A549 (cell line): ENCODE measurements around the gene DOK7.

Source experiments
- EP300 ChIP-seq, 2 experiments: fragments of >200 bp; sonication (Bioruptor Twin); formaldehyde crosslinking; IDR thresholded peaks; 2 replicates in 1 of 2; 3 replicates in 1 of 2; pipeline ENCODE4 v1.6.1; 2016 to 2017
- HDAC2 ChIP-seq: fragments of 200-600 bp; sonication (generic); IDR thresholded peaks from 2 replicates; pipeline ENCODE4 v1.6.1; 2016
- JUN ChIP-seq, 2 experiments: fragments of >200 bp; sonication (Bioruptor Twin); formaldehyde crosslinking; IDR thresholded peaks; 2 replicates in 1 of 2; 3 replicates in 1 of 2; pipeline ENCODE4 v1.6.1; 2016 to 2017
- KDM5A ChIP-seq: fragments of 200-600 bp; sonication (generic); IDR thresholded peaks from 2 replicates; pipeline ENCODE4 v1.6.1; 2016; ENCODE audit warnings: antibody characterized with exemption, mild to moderate bottlenecking
- MYC ChIP-seq: IDR thresholded peaks from 2 replicates; pipeline ENCODE4 v1.6.1; 2012; ENCODE audit warnings: mild to moderate bottlenecking, inconsistent platforms, low read length, improper control_type of control experiment, borderline replicate concordance
- NFE2L2 ChIP-seq: fragments of 150-350 bp; conservative IDR thresholded peaks from 2 replicates; pipeline ENCODE4 v1.6.1; 2014; ENCODE audit warnings: low read length
- POLR2A ChIP-seq: IDR thresholded peaks from 2 replicates; pipeline ENCODE4 v1.6.1; 2012; ENCODE audit warnings: mild to moderate bottlenecking, low read length
- RAD21 ChIP-seq, 2 experiments: fragments of >200 bp in 1 of 2; sonication (Bioruptor Twin) in 1 of 2; formaldehyde crosslinking in 1 of 2; IDR thresholded peaks in 1 of 2; conservative IDR thresholded peaks in 1 of 2; 2 replicates in 1 of 2; 3 replicates in 1 of 2; pipeline ENCODE4 v1.6.1; 2012 to 2018; ENCODE audit warnings: inconsistent platforms in 1 of 2
- TF ChIP-seq, protein P1 (sequence below): fragments of >200 bp; sonication (Bioruptor Twin); formaldehyde crosslinking; IDR thresholded peaks from 3 replicates; pipeline ENCODE4 v1.5.1; 2016
- TF ChIP-seq, protein P2 (sequence below): IDR thresholded peaks from 2 replicates; pipeline ENCODE4 v1.6.1; 2012
- TF ChIP-seq, protein P3 (sequence below): IDR thresholded peaks from 2 replicates; pipeline ENCODE4 v1.6.1; 2012; ENCODE audit warnings: low read depth, borderline replicate concordance
- TF ChIP-seq, protein P4 (sequence below): fragments of 450-650 bp; IDR thresholded peaks from 2 replicates; pipeline ENCODE4 v1.6.1; 2014; ENCODE audit warnings: antibody characterized with exemption
- TF ChIP-seq, protein P5 (sequence below): IDR thresholded peaks from 2 replicates; pipeline ENCODE4 v1.6.1; 2012
- TF ChIP-seq, protein P6 (sequence below): fragments of 200-600 bp; sonication (generic); IDR thresholded peaks from 2 replicates; pipeline ENCODE4 v1.6.1; 2016; ENCODE audit warnings: antibody characterized with exemption, mild to moderate bottlenecking, moderate library complexity

DNA sequence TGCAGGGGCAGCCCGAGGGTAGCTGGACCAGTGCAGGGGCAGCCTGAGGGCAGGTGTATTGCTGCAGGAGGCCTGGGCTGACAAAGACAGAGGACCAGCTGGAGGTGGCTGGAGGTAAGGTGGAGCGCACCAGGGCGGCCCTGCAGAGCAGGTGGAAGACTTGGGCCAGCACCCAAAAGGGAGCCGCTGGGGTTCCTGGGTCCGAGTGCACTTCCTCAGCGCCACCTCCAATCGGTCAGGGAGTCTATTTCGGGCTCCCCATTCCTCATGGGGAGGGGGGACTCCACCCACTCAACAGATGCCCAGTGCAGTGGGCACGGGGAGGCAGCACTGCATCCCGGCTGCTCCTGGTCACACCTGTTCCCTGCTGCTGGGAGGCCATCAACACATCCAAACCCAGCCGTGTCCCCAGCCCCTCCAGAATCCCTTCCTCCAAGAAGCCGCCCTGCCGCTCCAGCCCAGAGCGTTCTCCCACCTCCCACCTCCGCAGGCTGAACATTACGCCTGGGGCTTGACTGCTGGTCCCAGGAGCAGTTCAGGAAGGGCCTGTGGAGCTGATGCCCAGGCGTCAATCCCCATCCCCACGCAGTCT is 67.7 kb downstream of the DOK7 start:
- TF ChIP-seq, protein P1, sequence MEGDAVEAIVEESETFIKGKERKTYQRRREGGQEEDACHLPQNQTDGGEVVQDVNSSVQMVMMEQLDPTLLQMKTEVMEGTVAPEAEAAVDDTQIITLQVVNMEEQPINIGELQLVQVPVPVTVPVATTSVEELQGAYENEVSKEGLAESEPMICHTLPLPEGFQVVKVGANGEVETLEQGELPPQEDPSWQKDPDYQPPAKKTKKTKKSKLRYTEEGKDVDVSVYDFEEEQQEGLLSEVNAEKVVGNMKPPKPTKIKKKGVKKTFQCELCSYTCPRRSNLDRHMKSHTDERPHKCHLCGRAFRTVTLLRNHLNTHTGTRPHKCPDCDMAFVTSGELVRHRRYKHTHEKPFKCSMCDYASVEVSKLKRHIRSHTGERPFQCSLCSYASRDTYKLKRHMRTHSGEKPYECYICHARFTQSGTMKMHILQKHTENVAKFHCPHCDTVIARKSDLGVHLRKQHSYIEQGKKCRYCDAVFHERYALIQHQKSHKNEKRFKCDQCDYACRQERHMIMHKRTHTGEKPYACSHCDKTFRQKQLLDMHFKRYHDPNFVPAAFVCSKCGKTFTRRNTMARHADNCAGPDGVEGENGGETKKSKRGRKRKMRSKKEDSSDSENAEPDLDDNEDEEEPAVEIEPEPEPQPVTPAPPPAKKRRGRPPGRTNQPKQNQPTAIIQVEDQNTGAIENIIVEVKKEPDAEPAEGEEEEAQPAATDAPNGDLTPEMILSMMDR = no peak
- no peak for TF ChIP-seq EP300 (IDR thresholded peaks at IDR 0.05)
- TF ChIP-seq, protein P2, sequence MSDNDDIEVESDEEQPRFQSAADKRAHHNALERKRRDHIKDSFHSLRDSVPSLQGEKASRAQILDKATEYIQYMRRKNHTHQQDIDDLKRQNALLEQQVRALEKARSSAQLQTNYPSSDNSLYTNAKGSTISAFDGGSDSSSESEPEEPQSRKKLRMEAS = no peak
- TF ChIP-seq KDM5A = no peak
- TF ChIP-seq, protein P3, sequence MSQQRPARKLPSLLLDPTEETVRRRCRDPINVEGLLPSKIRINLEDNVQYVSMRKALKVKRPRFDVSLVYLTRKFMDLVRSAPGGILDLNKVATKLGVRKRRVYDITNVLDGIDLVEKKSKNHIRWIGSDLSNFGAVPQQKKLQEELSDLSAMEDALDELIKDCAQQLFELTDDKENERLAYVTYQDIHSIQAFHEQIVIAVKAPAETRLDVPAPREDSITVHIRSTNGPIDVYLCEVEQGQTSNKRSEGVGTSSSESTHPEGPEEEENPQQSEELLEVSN = no peak
- TF ChIP-seq MYC = no peak
- no peak for TF ChIP-seq RAD21 (conservative IDR thresholded peaks at IDR 0.05 in 1 of 2, IDR thresholded peaks at IDR 0.05 in 1 of 2)
- TF ChIP-seq POLR2A = no peak
- TF ChIP-seq, protein P4, sequence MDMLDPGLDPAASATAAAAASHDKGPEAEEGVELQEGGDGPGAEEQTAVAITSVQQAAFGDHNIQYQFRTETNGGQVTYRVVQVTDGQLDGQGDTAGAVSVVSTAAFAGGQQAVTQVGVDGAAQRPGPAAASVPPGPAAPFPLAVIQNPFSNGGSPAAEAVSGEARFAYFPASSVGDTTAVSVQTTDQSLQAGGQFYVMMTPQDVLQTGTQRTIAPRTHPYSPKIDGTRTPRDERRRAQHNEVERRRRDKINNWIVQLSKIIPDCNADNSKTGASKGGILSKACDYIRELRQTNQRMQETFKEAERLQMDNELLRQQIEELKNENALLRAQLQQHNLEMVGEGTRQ = no peak
- TF ChIP-seq, protein P5, sequence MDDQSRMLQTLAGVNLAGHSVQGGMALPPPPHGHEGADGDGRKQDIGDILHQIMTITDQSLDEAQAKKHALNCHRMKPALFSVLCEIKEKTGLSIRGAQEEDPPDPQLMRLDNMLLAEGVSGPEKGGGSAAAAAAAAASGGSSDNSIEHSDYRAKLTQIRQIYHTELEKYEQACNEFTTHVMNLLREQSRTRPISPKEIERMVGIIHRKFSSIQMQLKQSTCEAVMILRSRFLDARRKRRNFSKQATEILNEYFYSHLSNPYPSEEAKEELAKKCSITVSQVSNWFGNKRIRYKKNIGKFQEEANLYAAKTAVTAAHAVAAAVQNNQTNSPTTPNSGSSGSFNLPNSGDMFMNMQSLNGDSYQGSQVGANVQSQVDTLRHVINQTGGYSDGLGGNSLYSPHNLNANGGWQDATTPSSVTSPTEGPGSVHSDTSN = no peak
- TF ChIP-seq NFE2L2 = no peak
- TF ChIP-seq JUN (IDR thresholded peaks at IDR 0.05) = no peak
- TF ChIP-seq, protein P6, sequence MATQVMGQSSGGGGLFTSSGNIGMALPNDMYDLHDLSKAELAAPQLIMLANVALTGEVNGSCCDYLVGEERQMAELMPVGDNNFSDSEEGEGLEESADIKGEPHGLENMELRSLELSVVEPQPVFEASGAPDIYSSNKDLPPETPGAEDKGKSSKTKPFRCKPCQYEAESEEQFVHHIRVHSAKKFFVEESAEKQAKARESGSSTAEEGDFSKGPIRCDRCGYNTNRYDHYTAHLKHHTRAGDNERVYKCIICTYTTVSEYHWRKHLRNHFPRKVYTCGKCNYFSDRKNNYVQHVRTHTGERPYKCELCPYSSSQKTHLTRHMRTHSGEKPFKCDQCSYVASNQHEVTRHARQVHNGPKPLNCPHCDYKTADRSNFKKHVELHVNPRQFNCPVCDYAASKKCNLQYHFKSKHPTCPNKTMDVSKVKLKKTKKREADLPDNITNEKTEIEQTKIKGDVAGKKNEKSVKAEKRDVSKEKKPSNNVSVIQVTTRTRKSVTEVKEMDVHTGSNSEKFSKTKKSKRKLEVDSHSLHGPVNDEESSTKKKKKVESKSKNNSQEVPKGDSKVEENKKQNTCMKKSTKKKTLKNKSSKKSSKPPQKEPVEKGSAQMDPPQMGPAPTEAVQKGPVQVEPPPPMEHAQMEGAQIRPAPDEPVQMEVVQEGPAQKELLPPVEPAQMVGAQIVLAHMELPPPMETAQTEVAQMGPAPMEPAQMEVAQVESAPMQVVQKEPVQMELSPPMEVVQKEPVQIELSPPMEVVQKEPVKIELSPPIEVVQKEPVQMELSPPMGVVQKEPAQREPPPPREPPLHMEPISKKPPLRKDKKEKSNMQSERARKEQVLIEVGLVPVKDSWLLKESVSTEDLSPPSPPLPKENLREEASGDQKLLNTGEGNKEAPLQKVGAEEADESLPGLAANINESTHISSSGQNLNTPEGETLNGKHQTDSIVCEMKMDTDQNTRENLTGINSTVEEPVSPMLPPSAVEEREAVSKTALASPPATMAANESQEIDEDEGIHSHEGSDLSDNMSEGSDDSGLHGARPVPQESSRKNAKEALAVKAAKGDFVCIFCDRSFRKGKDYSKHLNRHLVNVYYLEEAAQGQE = no peak
- TF ChIP-seq HDAC2 = no peak
